SK-N-SH treated with all-trans-retinoic acid at 6 μM for 48 hours (cell line): ENCODE results near the gene KIAA0319L.

Experiments
- ATAC-seq: fragments of 200-7000 bp; cut with Tn5 transposase; 3 replicates; pipeline ENCODE4 v1.9.1; 2020; ENCODE audit warnings: mild to moderate bottlenecking, moderate library complexity
- ARNTL ChIP-seq: fragments of 450-650 bp; formaldehyde crosslinking; IDR thresholded peaks from 2 replicates; pipeline ENCODE4 v1.5.0; 2020; ENCODE audit warnings: low read depth, mild to moderate bottlenecking, moderate library complexity, borderline replicate concordance
- BACH2 ChIP-seq: fragments of 250-450 bp; sonication (Bioruptor Pico); IDR thresholded peaks from 2 replicates; pipeline ENCODE4 v1.9.0; 2021; ENCODE audit warnings: mild to moderate bottlenecking, borderline replicate concordance
- CREB5 ChIP-seq: fragments of 250-450 bp; sonication (Bioruptor Pico); IDR thresholded peaks from 2 replicates; pipeline ENCODE4 v1.5.1; 2020; ENCODE audit warnings: low read depth, mild to moderate bottlenecking, moderate library complexity
- CSDC2 ChIP-seq: fragments of 250-450 bp; sonication (Bioruptor Pico); IDR thresholded peaks from 2 replicates; pipeline ENCODE4 v1.5.0; 2020; ENCODE audit warnings: mild to moderate bottlenecking, moderate library complexity
- CSRNP3 ChIP-seq: fragments of 250-450 bp; sonication (Bioruptor Pico); IDR thresholded peaks from 2 replicates; pipeline ENCODE4 v1.5.1; 2021; ENCODE audit warnings: mild to moderate bottlenecking, moderate library complexity
- ESRRG ChIP-seq: fragments of 250-450 bp; sonication (Bioruptor Pico); IDR thresholded peaks from 2 replicates; pipeline ENCODE4 v1.6.1; 2021; ENCODE audit warnings: mild to moderate bottlenecking
- ISL1 ChIP-seq: fragments of 250-450 bp; sonication (Bioruptor Pico); IDR thresholded peaks from 2 replicates; pipeline ENCODE4 v2.1.2; 2022; ENCODE audit warnings: mild to moderate bottlenecking, moderate library complexity
- OSR1 ChIP-seq: fragments of 250-450 bp; sonication (Bioruptor Pico); IDR thresholded peaks from 2 replicates; pipeline ENCODE4 v1.8.0; 2022; ENCODE audit warnings: moderate library complexity, mild to moderate bottlenecking, inconsistent platforms
- PATZ1 ChIP-seq: fragments of 250-450 bp; sonication (Bioruptor Pico); IDR thresholded peaks from 2 replicates; pipeline ENCODE4 v1.8.0; 2020; ENCODE audit warnings: mild to moderate bottlenecking, moderate library complexity, borderline replicate concordance
- POU6F1 ChIP-seq: fragments of 250-450 bp; sonication (Bioruptor Pico); IDR thresholded peaks from 2 replicates; pipeline ENCODE4 v1.8.0; 2021; ENCODE audit warnings: low read depth, mild to moderate bottlenecking, moderate library complexity, borderline replicate concordance
- PPARA ChIP-seq: fragments of 250-450 bp; sonication (Bioruptor Pico); IDR thresholded peaks from 2 replicates; pipeline ENCODE4 v1.5.0; 2020; ENCODE audit warnings: mild to moderate bottlenecking, borderline replicate concordance
- RARB ChIP-seq: fragments of 250-450 bp; sonication (Bioruptor Pico); IDR thresholded peaks from 2 replicates; pipeline ENCODE4 v1.8.0; 2021; ENCODE audit warnings: mild to moderate bottlenecking, moderate library complexity
- SNAI2 ChIP-seq: fragments of 250-450 bp; sonication (Bioruptor Pico); IDR thresholded peaks from 2 replicates; pipeline ENCODE4 v1.5.0; 2020; ENCODE audit warnings: mild to moderate bottlenecking, moderate library complexity
- TCF4 ChIP-seq: fragments of 250-450 bp; sonication (Bioruptor Pico); IDR thresholded peaks from 2 replicates; pipeline ENCODE4 v1.8.0; 2021; ENCODE audit warnings: mild to moderate bottlenecking, moderate library complexity, borderline replicate concordance
- TOX ChIP-seq: fragments of 250-450 bp; sonication (Bioruptor Pico); IDR thresholded peaks from 2 replicates; pipeline ENCODE4 v1.8.0; 2021; ENCODE audit warnings: mild to moderate bottlenecking, moderate library complexity, borderline replicate concordance
- TSHZ2 ChIP-seq: fragments of 250-450 bp; sonication (Bioruptor Pico); IDR thresholded peaks from 2 replicates; pipeline ENCODE4 v1.5.0; 2020; ENCODE audit warnings: mild to moderate bottlenecking, moderate library complexity
- ZC3H10 ChIP-seq: fragments of 250-450 bp; sonication (Bioruptor Pico); IDR thresholded peaks from 2 replicates; pipeline ENCODE4 v1.5.1; 2021; ENCODE audit warnings: mild to moderate bottlenecking, moderate library complexity
- ZFP3 ChIP-seq: fragments of 250-450 bp; sonication (Bioruptor Pico); IDR thresholded peaks from 2 replicates; pipeline ENCODE4 v1.5.0; 2020; ENCODE audit warnings: mild to moderate bottlenecking, moderate library complexity
- ZFP30 ChIP-seq: fragments of 450-650 bp; formaldehyde crosslinking; IDR thresholded peaks from 2 replicates; pipeline ENCODE4 v1.5.0; 2022; ENCODE audit warnings: mild to moderate bottlenecking, moderate library complexity
- ZNF565 ChIP-seq: fragments of 450-650 bp; formaldehyde crosslinking; conservative IDR thresholded peaks from 2 replicates; pipeline ENCODE4 v1.5.0; 2020; ENCODE audit warnings: low read depth, mild to moderate bottlenecking, moderate library complexity
- ZNF8 ChIP-seq: fragments of 450-650 bp; formaldehyde crosslinking; IDR thresholded peaks from 2 replicates; pipeline ENCODE4 v1.5.0; 2020; ENCODE audit warnings: mild to moderate bottlenecking, moderate library complexity

Gene KIAA0319L

GRCh38 chr1:35555601-35556477 lies 1.4 kb downstream of the KIAA0319L start:
- ATAC-seq: no peak
- TF ChIP-seq CSDC2 (CRISPR knock-in tag): no peak
- no peak for TF ChIP-seq OSR1
- TF ChIP-seq TOX (CRISPR knock-in tag): no peak

- ATAC-seq: no peak
- TF ChIP-seq ARNTL (no peak), ZNF8 (CRISPR knock-in tag) (no peak), ZFP30 (CRISPR knock-in tag) (no peak), TOX (CRISPR knock-in tag) (no peak), OSR1 (no peak), POU6F1 (CRISPR knock-in tag) (no peak), RARB (CRISPR knock-in tag) (no peak), CREB5 (no peak), PPARA (CRISPR knock-in tag) (no peak), PATZ1 (CRISPR knock-in tag) (no peak), ZFP3 (no peak), ZNF565 (CRISPR knock-in tag) (no peak), TCF4 (CRISPR knock-in tag) (no peak), ISL1 (CRISPR knock-in tag) (no peak), SNAI2 (CRISPR knock-in tag) (no peak), BACH2 (CRISPR knock-in tag) (no peak), ESRRG (CRISPR knock-in tag) (no peak), ZC3H10 (CRISPR knock-in tag) (no peak), CSRNP3 (no peak), TSHZ2 (CRISPR knock-in tag) (no peak)
Observed at GRCh38 chr1:35555212-35555584, 2.0 kb downstream of the KIAA0319L start.
